Endothelial cell of umbilical vein (primary cell): ENCODE measurements around the gene PLXNA1. TPM values are rescaled to one million over a fixed set of nuclear protein-coding genes. Genes with fewer than 3 reads are reported as not detected.

ENCODE experiments used
- BruUV-seq: library from RNA; stranded (reverse); fragments of 400-500 nt; replicated peaks from 2 replicates; lab custom pipeline; 2021; lab: Mats Ljungman, UMichigan
- CTCF ChIA-PET: fragments of 300-600, 350-600 bp; sonication (Branson Sonifier 250); formaldehyde crosslinking; loops from one replicate; lab custom pipeline; 2021; ENCODE audit warnings: antibody characterized with exemption, inconsistent platforms; lab: Charles Lee
- POLR2A ChIA-PET: fragments of 300-600, 350-600 bp; sonication (Branson Sonifier 250); formaldehyde crosslinking; loops from one replicate; lab custom pipeline; 2021; ENCODE audit warnings: antibody characterized with exemption, inconsistent platforms; lab: Charles Lee
- DNase-seq: peaks from one replicate; pipeline ENCODE4 v3.0.0-alpha.2; 2011; ENCODE audit warnings: low read depth, low spot score
- FAIRE-seq: peaks from 2 replicates; lab custom pipeline; 2011; peaks lifted over from hg19 to GRCh38; lab: Jason Lieb, UNC
- H2AFZ ChIP-seq: 2 replicates; pipeline ENCODE4 v1.6.0; 2012; ENCODE audit warnings: low read depth, low read length, control low read depth, inconsistent platforms
- H3K27ac ChIP-seq: 2 replicates; pipeline ENCODE4 v1.5.1; 2011; ENCODE audit warnings: low read depth, mild to moderate bottlenecking, control low read depth, low read length, moderate library complexity; ENCODE audit not compliant: insufficient read depth
- H3K27me3 ChIP-seq, 2 experiments: 2 replicates each; pipeline versions ENCODE4 v1.6.0 to v1.6.1; 2011; ENCODE audit warnings: low read length in 2 of 2, mixed read lengths in 1 of 2; ENCODE audit not compliant: control insufficient read depth in 2 of 2, insufficient read depth in 2 of 2
- H3K36me3 ChIP-seq, 2 experiments: 2 replicates in 1 of 2; 3 replicates in 1 of 2; pipeline ENCODE4 v1.5.1; 2011; ENCODE audit warnings: low read length in 2 of 2, mild to moderate bottlenecking in 1 of 2, moderate library complexity in 1 of 2; ENCODE audit not compliant: control insufficient read depth in 2 of 2, insufficient read depth in 2 of 2; ENCODE audit errors: extremely low read depth in 1 of 2
- H3K4me1 ChIP-seq: 3 replicates; pipeline ENCODE4 v1.5.1; 2011; ENCODE audit warnings: mild to moderate bottlenecking, low read length; ENCODE audit not compliant: control insufficient read depth, insufficient read depth; ENCODE audit errors: extremely low read depth
- H3K4me2 ChIP-seq: 2 replicates; pipeline ENCODE4 v1.6.1; 2011; ENCODE audit warnings: low read length, control low read depth, mixed read lengths; ENCODE audit not compliant: insufficient read depth
- H3K4me3 ChIP-seq, 3 experiments: fragments of 200-600 bp in 1 of 3; sonication (generic), shearing (Covaris generic) in 1 of 3; replicated peaks in 1 of 3; 2 replicates each; pipeline ENCODE4 v1.5.1; 2011 to 2016; ENCODE audit warnings: control low read depth in 3 of 3, low read length in 3 of 3, mild to moderate bottlenecking in 2 of 3, inconsistent platforms in 1 of 3, low read depth in 1 of 3, moderate library complexity in 1 of 3; ENCODE audit not compliant: insufficient read depth in 1 of 3
- H3K79me2 ChIP-seq: 2 replicates; pipeline ENCODE4 v1.6.0; 2012; ENCODE audit warnings: low read length, inconsistent platforms; ENCODE audit not compliant: control insufficient read depth, insufficient read depth
- H3K9ac ChIP-seq: replicated peaks from 2 replicates; pipeline ENCODE3; 2011; ENCODE audit warnings: low read length, control low read depth; ENCODE audit not compliant: insufficient read depth; ENCODE audit errors: extremely low read depth
- H3K9me1 ChIP-seq: replicated peaks from 3 replicates; pipeline ENCODE4 v1.6.0; 2011; ENCODE audit warnings: mild to moderate bottlenecking, low read length; ENCODE audit not compliant: control insufficient read depth, insufficient read depth; ENCODE audit errors: extremely low read depth
- H3K9me3 ChIP-seq: replicated peaks from 2 replicates; pipeline ENCODE4 v1.5.1; 2012; ENCODE audit warnings: low read length, inconsistent platforms; ENCODE audit not compliant: control insufficient read depth, insufficient read depth
- H4K20me1 ChIP-seq: replicated peaks from 2 replicates; pipeline ENCODE3; 2011; ENCODE audit warnings: mild to moderate bottlenecking, low read length; ENCODE audit not compliant: control insufficient read depth, insufficient read depth; ENCODE audit errors: extremely low read depth
- CTCF ChIP-seq, 2 donors: IDR thresholded peaks; 1 replicate in 1 of 2; 2 replicates in 1 of 2; pipeline ENCODE4 v1.5.1; 2011; ENCODE audit warnings: low read length in 2 of 2, mild to moderate bottlenecking in 2 of 2, moderate library complexity in 2 of 2, control low read depth in 1 of 2, inconsistent platforms in 1 of 2, low read depth in 1 of 2; ENCODE audit not compliant: insufficient read depth in 1 of 2; ENCODE audit errors: extremely low read depth in 1 of 2
- EZH2 ChIP-seq: IDR thresholded peaks from 2 replicates; pipeline ENCODE4 v1.6.1; 2012; ENCODE audit warnings: borderline replicate concordance, low read depth, mild to moderate bottlenecking, moderate library complexity, low read length, inconsistent platforms; ENCODE audit not compliant: severe bottlenecking
- FOS ChIP-seq: IDR thresholded peaks from 2 replicates; pipeline ENCODE4 v1.6.1; 2011; ENCODE audit warnings: mild to moderate bottlenecking, low read length, moderate library complexity, borderline replicate concordance; ENCODE audit not compliant: insufficient read depth
- GATA2 ChIP-seq: IDR thresholded peaks from 2 replicates; pipeline ENCODE4 v1.7.0; 2011; ENCODE audit warnings: low read depth, mild to moderate bottlenecking, moderate library complexity, mixed read lengths, low read length; ENCODE audit not compliant: insufficient read length, insufficient read depth
- MAX ChIP-seq: IDR thresholded peaks from 2 replicates; pipeline ENCODE4 v1.6.1; 2011; ENCODE audit not compliant: insufficient read depth, insufficient read length
- MYC ChIP-seq: IDR thresholded peaks from one replicate; pipeline ENCODE4 v1.6.1; 2011; ENCODE audit warnings: mild to moderate bottlenecking, low read depth, low read length
- POLR2A ChIP-seq: IDR thresholded peaks from 2 replicates; pipeline ENCODE4 v1.6.1; 2012; ENCODE audit warnings: low read depth, mild to moderate bottlenecking, control low read depth, low read length
- POLR2AphosphoS5 ChIP-seq: IDR thresholded peaks from 2 replicates; pipeline ENCODE4 v1.6.1; 2012; ENCODE audit warnings: low read depth, mild to moderate bottlenecking, control low read depth, low read length, moderate library complexity; ENCODE audit not compliant: insufficient read depth
- dilution Hi-C: fragments of 300-500 bp; cut with MboI; formaldehyde crosslinking; loops from one replicate; pipeline ENCODE4 v1.15.0; 2019; ENCODE audit warnings: low sequenced_read_pairs; ENCODE audit not compliant: extremely low pct_ligation_motif_present
- intact Hi-C: fragments of 100-400 bp; cut with micrococcal nuclease; formaldehyde crosslinking; loops from one replicate; pipeline ENCODE4 v1.10.0; 2022
- polyA plus RNA-seq, 4 experiments: library from polyadenylated mRNA; depleted of rRNA in 3 of 4; stranded (reverse) in 3 of 4; unstranded in 1 of 4; fragments of >200 nt; gene quantifications; 2 replicates each; pipeline versions ENCODE4 v1.2.1 to v1.2.3, GENCODE V29; 2011 to 2012; ENCODE audit warnings: missing spikeins in 1 of 4
- total RNA-seq: library from RNA; stranded (reverse); gene quantifications from 2 replicates; pipeline ENCODE4 v1.2.3, GENCODE V29; 2021

The PLXNA1 gene
- total and polyA plus RNA-seq, 2 donors (not counting 3 experiments of a cell fraction or from before 2014, with no cell fraction given), result 14.1 to 18.4 TPM

GRCh38 chr3:127005864-127006500 lies 23.1 kb downstream of the PLXNA1 start:
- Histone ChIP-seq H3K79me2 (no peaks in the 10 kb centered on the region), H3K27me3 (no peaks in the 10 kb centered on the region), H3K9me1 (no peaks in the 10 kb centered on the region), H3K9ac (no peak overlapping the region), H3K27ac (no peak overlapping the region), H3K4me2 (no peak overlapping the region), H3K4me3 (no peak overlapping the region), H3K9me3 (no peaks in the 10 kb centered on the region), H2AFZ (no peak overlapping the region), H3K36me3 (no peaks in the 10 kb centered on the region), H4K20me1 (no peaks in the 10 kb centered on the region), H3K4me1 (peaks cover 11% of the 10 kb centered on the region)
- dilution Hi-C loops (no loop called here), intact Hi-C loops (loop anchor here (10.0 kb wide), 1 partner anchor 481 kb away; the partner anchor contains the start of gene CHST13)
- ChIA-PET POLR2A (no interaction called here), CTCF (no interaction called here)
- BruUV-seq, result no TSS peak
- no peak for DNase-seq
- no peak for FAIRE-seq
- TF ChIP-seq MAX (no peak), GATA2 (no peak), POLR2A (no peak), POLR2AphosphoS5 (no peak), CTCF (IDR thresholded peaks at IDR 0.05; ENCODE audit: extremely low read depth in 1 of 2, insufficient read depth in 1 of 2, low read depth in 1 of 2, low read length in 2 of 2) (no peak), EZH2 (no peak), MYC (no peak), FOS (no peak)
